ENCODE results near the gene GNAO1.

GNAO1 gene

GRCh38 chr16:56353054-56353921, 162.0 kb downstream of the GNAO1 start:
- DNase-seq, result no peak

GRCh38 chr16:56354016-56354415, 162.7 kb downstream of the GNAO1 start:
- DNase-seq, result no peak

- no peak for DNase-seq
Measured at GRCh38 chr16:56354746-56355145, 163.5 kb downstream of the GNAO1 start.

GRCh38 chr16:56355221-56355620, 163.9 kb downstream of the GNAO1 start:
- DNase-seq, result no peak

GRCh38 chr16:56355786-56356275, 164.5 kb downstream of the GNAO1 start:
- DNase-seq, result no peak

GRCh38 chr16:56356276-56357240, 165.3 kb downstream of the GNAO1 start:
- DNase-seq, result no peak

GRCh38 chr16:56357241-56357764, 166.0 kb downstream of the GNAO1 start:
- no peak for DNase-seq

GRCh38 chr16:56357765-56358322, 166.6 kb downstream of the GNAO1 start:
- no peak for DNase-seq

- DNase-seq, result no peak
Measured at GRCh38 chr16:56360117-56361008, 169.1 kb downstream of the GNAO1 start.

GRCh38 chr16:56362057-56362655, 170.9 kb downstream of the GNAO1 start:
- DNase-seq, result no peak

- no peak for DNase-seq
Measured at GRCh38 chr16:56362706-56363105, 171.4 kb downstream of the GNAO1 start.

GRCh38 chr16:56363181-56363716, 172.0 kb downstream of the GNAO1 start:
- DNase-seq, result no peak

- DNase-seq, result no peak
Measured at GRCh38 chr16:56363781-56364565, 172.7 kb downstream of the GNAO1 start.

- DNase-seq, result no peak
Measured at GRCh38 chr16:56364865-56365264, 173.6 kb downstream of the GNAO1 start.

GRCh38 chr16:56365552-56365951, 174.3 kb downstream of the GNAO1 start:
- DNase-seq, result no peak

GRCh38 chr16:56366945-56367344, 175.7 kb downstream of the GNAO1 start:
- no peak for DNase-seq

- no peak for DNase-seq
Measured at GRCh38 chr16:56367764-56368163, 176.5 kb downstream of the GNAO1 start.

GRCh38 chr16:56368545-56368944, 177.3 kb downstream of the GNAO1 start:
- no peak for DNase-seq

- DNase-seq, result no peak
Measured at GRCh38 chr16:56369202-56369601, 177.9 kb downstream of the GNAO1 start.

- DNase-seq, result no peak
Measured at GRCh38 chr16:56370185-56370874, 179.0 kb downstream of the GNAO1 start.
